Activated naive CD4-positive, alpha-beta T cell treated with anti-CD3 and anti-CD28 coated beads, Interleukin-2, amount 50 U/mL, for 72 hours (primary cell): Measurements from ENCODE around the gene DKK1. TPM values are rescaled to one million over a fixed set of nuclear protein-coding genes. Genes with fewer than 3 reads are reported as not detected.
"Not testable (repeated sequence)": the region's sequence is repeated elsewhere in the genome, so short reads cannot be mapped to it uniquely, and the experiment has no call there.

Source experiments
- ATAC-seq, 2 donors: fragments of 150-1000 bp; cut with Tn5 transposase; 2 replicates each; pipeline ENCODE4 v1.10.0; 2021; ENCODE audit warnings: mild to moderate bottlenecking in 2 of 2, moderate library complexity in 2 of 2
- DNase-seq, 2 donors: peaks; one replicate each; pipeline ENCODE4 v3.0.0; 2021 to 2022; ENCODE audit warnings: low spot score in 2 of 2
- H3K27ac Mint-ChIP-seq, 2 donors: one replicate each; pipeline ENCODE4 v1.8.0; 2022; ENCODE audit warnings: mild to moderate bottlenecking in 2 of 2, mixed read lengths in 2 of 2
- H3K36me3 Mint-ChIP-seq, 2 donors: one replicate each; pipeline ENCODE4 v1.8.0; 2022; ENCODE audit warnings: mixed read lengths in 2 of 2
- H3K9me3 Mint-ChIP-seq, 2 donors: one replicate each; pipeline ENCODE4 v1.8.0; 2022; ENCODE audit warnings: mixed read lengths in 2 of 2
- total RNA-seq, 2 donors: library from RNA; stranded (reverse); gene quantifications; one replicate each; pipeline ENCODE4 v1.2.3, GENCODE V29; 2022

DKK1 gene
- total RNA-seq, 2 donors from 2014 or later, result not detected

DNA sequence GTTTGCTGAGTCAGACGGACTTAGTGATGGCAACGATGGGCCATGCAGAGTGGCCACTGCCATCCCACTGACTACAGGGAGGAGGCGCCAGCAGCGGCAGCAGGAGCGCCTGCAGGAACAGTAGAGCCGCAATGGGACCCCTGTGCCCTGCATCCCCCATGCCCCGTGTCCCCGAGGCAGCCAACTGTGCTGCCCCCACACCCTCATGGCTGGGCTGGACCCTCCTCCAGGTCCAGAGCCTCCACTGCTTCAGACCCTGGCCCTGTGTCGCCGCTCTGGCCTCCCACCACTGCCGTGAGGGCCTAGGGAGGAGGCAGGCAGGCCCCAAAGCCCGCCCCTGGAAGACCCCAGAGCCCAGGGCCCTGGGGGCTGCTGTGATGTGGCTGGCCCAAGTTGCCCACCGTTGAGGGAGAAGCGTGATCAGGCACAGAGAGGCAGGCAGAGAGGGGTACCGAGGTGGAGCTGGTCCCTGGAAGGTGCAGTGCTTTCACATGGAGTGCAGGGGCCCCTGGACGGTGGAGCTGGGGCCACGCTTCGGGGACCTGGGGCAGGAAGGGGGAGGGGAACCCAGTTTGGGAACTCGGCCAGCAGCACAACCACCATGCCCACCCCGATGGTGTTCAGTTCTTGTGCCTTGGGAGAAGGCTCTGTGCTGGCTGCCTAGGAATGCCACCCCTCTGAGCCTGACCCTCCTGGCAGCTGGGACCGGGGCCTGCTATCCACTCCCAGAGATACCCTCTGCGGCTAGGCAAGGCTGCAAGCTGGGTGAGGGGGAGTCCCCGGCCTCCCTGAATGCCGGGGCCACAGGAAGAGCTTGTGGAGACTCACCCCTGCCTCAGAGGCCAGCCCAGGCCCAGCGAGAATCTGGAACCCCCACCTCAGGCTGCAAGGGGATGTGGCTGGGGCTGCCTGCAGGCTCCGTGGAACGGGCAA, 32.6 kb downstream of the DKK1 start:
- Mint-ChIP-seq H3K27ac (no peak overlapping the region), H3K9me3 (no peaks in the 10 kb centered on the region), H3K36me3 (no peaks in the 10 kb centered on the region)
- no peak for ATAC-seq
- DNase-seq, result no peak

GRCh38 chr10:52347327-52347667, 33.2 kb downstream of the DKK1 start:
- H3K36me3 Mint-ChIP-seq, result no peaks in the 10 kb centered on the region
- H3K9me3 Mint-ChIP-seq, result no peaks in the 10 kb centered on the region
- no peak for ATAC-seq
- no peak overlapping the region for H3K27ac Mint-ChIP-seq
- no peak for DNase-seq

GRCh38 chr10:52348037-52348564, 34.0 kb downstream of the DKK1 start:
- ATAC-seq (no peak), DNase-seq (no peak)
- H3K27ac Mint-ChIP-seq, result no peak overlapping the region
- H3K9me3 Mint-ChIP-seq, result peaks cover 2 to 4% of the 10 kb centered on the region in 2 donors
- no peaks in the 10 kb centered on the region for H3K36me3 Mint-ChIP-seq

DNA sequence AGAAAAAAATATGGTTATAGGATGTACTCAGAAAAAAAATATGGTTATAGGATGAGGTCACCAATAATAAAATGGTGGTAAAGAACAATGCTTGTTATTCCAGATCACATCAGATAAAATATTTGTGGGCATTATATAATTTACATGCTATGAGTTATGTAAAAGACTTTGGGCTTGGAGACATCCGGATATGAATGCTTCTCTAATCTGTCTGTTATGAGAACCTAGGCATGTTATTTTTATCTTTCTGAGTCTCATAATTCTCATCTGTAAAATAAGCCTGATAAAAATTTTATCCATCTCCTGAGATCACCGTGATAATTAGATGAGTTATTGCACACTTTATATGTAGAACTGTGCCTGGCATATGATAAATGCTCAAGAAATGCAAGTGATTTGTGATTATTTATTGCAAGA, 37.8 kb downstream of the DKK1 start:
- Mint-ChIP-seq H3K27ac (no peak overlapping the region), H3K36me3 (no peaks in the 10 kb centered on the region), H3K9me3 (peaks cover 5 to 11% of the 10 kb centered on the region in 2 donors)
- DNase-seq (no peak), ATAC-seq (no peak)

- Mint-ChIP-seq H3K36me3 (no peaks in the 10 kb centered on the region), H3K9me3 (peaks cover 5 to 11% of the 10 kb centered on the region in 2 donors), H3K27ac (no peak overlapping the region)
- ATAC-seq (no peak), DNase-seq (no peak)
Observed at GRCh38 chr10:52353205-52353604, 39.1 kb downstream of the DKK1 start.

DNA sequence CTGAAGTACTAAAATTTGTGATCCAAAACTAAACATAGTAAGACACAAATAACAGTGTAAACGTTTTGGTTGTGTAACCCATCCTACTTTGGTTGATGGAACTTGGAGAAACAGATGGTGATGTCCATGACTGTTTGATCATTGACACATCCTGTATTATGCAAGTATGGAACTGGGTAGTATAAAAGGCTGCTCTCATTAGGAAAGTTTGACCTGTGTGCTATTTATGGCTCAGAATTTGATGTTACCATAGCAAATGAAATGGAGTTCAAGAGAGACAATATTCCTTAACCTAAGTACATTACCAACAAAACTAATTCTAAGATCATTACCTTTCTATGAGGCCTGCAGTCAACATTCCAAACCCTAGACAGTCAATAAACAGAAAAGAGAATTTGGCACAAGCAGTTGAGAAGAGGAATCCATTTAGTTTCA, 39.9 kb downstream of the DKK1 start:
- no peak for DNase-seq
- Mint-ChIP-seq H3K27ac (no peak overlapping the region), H3K9me3 (peaks cover 5 to 11% of the 10 kb centered on the region in 2 donors), H3K36me3 (no peaks in the 10 kb centered on the region)
- no peak for ATAC-seq

- H3K9me3 Mint-ChIP-seq, result peaks cover 4 to 9% of the 10 kb centered on the region in 2 donors
- H3K36me3 Mint-ChIP-seq, result no peaks in the 10 kb centered on the region
- H3K27ac Mint-ChIP-seq, result no peak overlapping the region
- DNase-seq, result no peak
- ATAC-seq, result no peak
Observed at GRCh38 chr10:52357971-52358370, 43.9 kb downstream of the DKK1 start.

DNA sequence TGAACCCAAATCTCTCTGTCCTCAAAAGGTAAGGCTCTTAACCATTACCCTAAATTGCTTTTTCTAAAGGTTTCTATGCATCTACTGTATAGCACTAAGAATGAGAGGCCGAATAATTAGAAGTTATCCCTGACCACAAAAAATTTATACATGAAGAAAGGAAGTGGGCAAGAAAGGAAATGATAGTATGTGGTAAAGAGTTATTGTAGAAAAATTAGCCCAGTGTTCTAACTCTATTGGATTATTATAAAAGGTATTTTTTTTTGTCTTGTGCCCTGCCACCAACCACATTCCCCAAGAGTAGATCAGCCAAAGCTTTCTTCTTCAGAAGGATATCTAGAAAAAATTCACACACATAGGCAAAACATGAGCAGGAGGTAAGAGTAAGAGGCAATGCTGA, 45.4 kb downstream of the DKK1 start:
- peaks cover 5 to 13% of the 10 kb centered on the region in 2 donors for H3K9me3 Mint-ChIP-seq
- DNase-seq, result no peak
- H3K36me3 Mint-ChIP-seq, result no peaks in the 10 kb centered on the region
- no peak for ATAC-seq
- no peak overlapping the region for H3K27ac Mint-ChIP-seq

GRCh38 chr10:52365547-52366432, 51.7 kb downstream of the DKK1 start:
- not testable (repeated sequence) for H3K36me3 Mint-ChIP-seq, DNase-seq, ATAC-seq, H3K27ac Mint-ChIP-seq
- peaks cover 9 to 12% of the 10 kb centered on the region in 2 donors for H3K9me3 Mint-ChIP-seq
